ENCODE data around the gene DPEP2NB.

DNA sequence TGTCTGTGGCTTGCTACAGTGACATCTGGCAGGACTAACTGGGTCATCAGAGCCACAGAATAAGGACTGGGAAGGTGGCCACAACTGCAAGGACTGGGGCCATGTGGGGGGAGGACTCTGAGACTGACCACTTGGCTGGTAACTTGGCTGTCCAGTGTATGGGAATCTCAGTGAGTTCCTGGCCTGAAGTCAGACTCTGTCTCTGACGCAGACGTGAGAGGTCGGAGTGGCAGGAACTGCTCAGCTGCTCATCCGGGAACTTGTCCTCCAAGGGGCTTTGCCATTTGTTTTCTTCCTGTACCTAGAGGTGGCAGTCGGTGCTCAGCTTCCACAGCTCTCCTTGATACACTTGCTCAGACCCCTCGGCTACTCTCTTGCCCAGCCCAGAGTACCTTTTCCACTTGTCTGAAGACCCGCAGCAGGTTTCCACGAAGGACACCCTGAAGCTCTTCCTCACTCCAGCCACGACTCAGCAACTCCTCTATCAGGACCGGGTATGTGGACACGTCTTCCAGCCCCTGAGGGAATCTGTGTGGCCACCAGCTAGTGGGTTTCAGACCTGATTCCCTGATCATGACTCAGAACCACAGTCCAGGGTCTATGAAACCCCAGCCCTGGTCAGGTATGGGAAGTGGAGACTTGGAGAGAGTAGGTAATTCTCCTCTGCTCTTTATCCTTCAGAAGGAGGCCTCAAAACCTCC lies 28.1 kb downstream of the DPEP2NB start:
- TF ChIP-seq POLR2A (IDR thresholded peaks at IDR 0.05; ENCODE audit: low read depth, low read length) = no peak
- TF ChIP-seq, protein P1, sequence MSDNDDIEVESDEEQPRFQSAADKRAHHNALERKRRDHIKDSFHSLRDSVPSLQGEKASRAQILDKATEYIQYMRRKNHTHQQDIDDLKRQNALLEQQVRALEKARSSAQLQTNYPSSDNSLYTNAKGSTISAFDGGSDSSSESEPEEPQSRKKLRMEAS (IDR thresholded peaks at IDR 0.05; ENCODE audit: insufficient read depth, insufficient read length) = no peak
- TF ChIP-seq, protein P2, sequence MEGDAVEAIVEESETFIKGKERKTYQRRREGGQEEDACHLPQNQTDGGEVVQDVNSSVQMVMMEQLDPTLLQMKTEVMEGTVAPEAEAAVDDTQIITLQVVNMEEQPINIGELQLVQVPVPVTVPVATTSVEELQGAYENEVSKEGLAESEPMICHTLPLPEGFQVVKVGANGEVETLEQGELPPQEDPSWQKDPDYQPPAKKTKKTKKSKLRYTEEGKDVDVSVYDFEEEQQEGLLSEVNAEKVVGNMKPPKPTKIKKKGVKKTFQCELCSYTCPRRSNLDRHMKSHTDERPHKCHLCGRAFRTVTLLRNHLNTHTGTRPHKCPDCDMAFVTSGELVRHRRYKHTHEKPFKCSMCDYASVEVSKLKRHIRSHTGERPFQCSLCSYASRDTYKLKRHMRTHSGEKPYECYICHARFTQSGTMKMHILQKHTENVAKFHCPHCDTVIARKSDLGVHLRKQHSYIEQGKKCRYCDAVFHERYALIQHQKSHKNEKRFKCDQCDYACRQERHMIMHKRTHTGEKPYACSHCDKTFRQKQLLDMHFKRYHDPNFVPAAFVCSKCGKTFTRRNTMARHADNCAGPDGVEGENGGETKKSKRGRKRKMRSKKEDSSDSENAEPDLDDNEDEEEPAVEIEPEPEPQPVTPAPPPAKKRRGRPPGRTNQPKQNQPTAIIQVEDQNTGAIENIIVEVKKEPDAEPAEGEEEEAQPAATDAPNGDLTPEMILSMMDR (IDR thresholded peaks at IDR 0.05; ENCODE audit: extremely low read depth in 1 of 2, insufficient read depth in 1 of 2, low read depth in 1 of 2, low read length in 2 of 2) = no peak
- no peak for TF ChIP-seq GATA2 (IDR thresholded peaks at IDR 0.05; ENCODE audit: insufficient read depth, insufficient read length, low read depth, low read length)
- no peak for TF ChIP-seq FOS (IDR thresholded peaks at IDR 0.05; ENCODE audit: borderline replicate concordance, insufficient read depth, low read length)
- TF ChIP-seq MYC (IDR thresholded peaks at IDR 0.05; ENCODE audit: low read depth, low read length) = no peak
- no peak for TF ChIP-seq EZH2 (IDR thresholded peaks at IDR 0.05; ENCODE audit: borderline replicate concordance, low read depth, low read length, severe bottlenecking)
- no peak for TF ChIP-seq POLR2AphosphoS5 (IDR thresholded peaks at IDR 0.05; ENCODE audit: insufficient read depth, low read depth, low read length)
- TF ChIP-seq JUN (IDR thresholded peaks at IDR 0.05; ENCODE audit: borderline replicate concordance, insufficient read depth, insufficient read length, low read depth) = no peak

Data from endothelial cell of umbilical vein (primary cell).